Measurements from ENCODE around the gene AK2. TPM values are rescaled to one million over a fixed set of nuclear protein-coding genes. Genes with fewer than 3 reads are reported as not detected.

Gene AK2
- polyA plus RNA-seq, 2 of the 4 experiments (the other 2 are of a cell fraction), result 164 to 178 TPM

GRCh38 chr1:33012165-33012564 is 24.5 kb downstream of the AK2 start:
- CTCF ChIA-PET, result interaction anchor here (0.6 to 1.0 kb wide), 3 partner anchors 42 to 119 kb away, joined by 3 to 4 read pairs (median 3); no protein-coding TSS in a partner anchor
- H3K4me2 ChIP-seq, result no peak overlapping the region
- H3K4me3 ChIP-seq, result no peak overlapping the region
- POLR2A ChIA-PET, result no interaction called here
- no peaks in the 10 kb centered on the region for H3K9me3 ChIP-seq
- TF ChIP-seq EHMT2 (IDR thresholded peaks at IDR 0.05; ENCODE audit: low read depth) (no peak), RFX5 (IDR thresholded peaks at IDR 0.05) (no peak), JUN (IDR thresholded peaks at IDR 0.05) (no peak), ZC3H11A (IDR thresholded peaks at IDR 0.05) (no peak), CBX8 (IDR thresholded peaks at IDR 0.05) (no peak), MAFK (IDR thresholded peaks at IDR 0.05; ENCODE audit: partially characterized antibody) (no peak)
- WGBS (ENCODE audit: missing lambda C conversion rate), result 93% methylated on average over 3 of the region's 3 CpGs
- FAIRE-seq (no peak), DNase-seq (ENCODE audit: low read depth in 1 of 2, low spot score in 1 of 2) (no peak), ATAC-seq (no peak)
- no peak overlapping the region for H3K27ac ChIP-seq
- peaks cover 16% of the 10 kb centered on the region for H3K4me1 ChIP-seq

DNA sequence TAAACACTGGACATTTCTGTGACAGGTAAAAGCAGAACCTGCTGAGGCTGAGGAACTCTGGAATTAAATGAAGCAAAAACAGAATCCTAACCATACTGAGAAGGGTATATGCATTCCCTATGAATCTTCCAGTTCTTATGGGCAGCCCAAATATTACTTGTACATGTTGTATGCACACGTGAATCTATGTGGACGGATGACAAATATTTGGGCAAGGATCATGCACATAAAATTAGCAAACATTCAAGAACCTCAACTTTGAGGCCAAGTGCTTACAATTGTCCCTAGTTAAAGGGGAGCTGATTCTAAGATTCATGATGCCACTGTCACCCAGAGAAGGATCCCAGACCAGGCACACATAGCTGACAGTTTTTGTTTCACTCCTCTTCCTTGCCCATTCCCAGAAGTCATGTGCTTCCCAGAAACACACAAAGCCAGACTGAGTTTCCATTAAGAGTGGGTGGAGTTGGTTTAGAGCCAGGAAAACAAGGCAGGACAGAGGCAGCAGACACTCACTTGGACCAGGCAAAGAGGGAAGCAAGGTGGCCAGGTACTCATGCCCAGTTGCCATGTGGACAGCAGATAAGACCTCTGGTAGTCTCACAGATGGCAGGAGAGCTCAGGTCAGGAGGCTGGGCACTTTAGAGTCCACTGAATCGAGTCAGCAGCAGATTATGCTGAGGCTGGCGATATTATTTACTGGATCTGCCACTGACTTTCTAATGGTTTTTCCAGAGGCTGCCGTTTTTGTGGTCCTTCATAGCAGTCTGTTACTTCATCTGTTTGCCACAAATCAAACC is 25.6 kb downstream of the AK2 start:
- no peak overlapping the region for H3K27ac ChIP-seq
- ATAC-seq (no peak), DNase-seq (ENCODE audit: low read depth in 1 of 2, low spot score in 1 of 2) (no peak), FAIRE-seq (no peak)
- WGBS (ENCODE audit: missing lambda C conversion rate), result 88% methylated on average over 5 of the region's 5 CpGs
- no peak overlapping the region for H3K4me2 ChIP-seq
- H3K4me3 ChIP-seq, result no peak overlapping the region
- POLR2A ChIA-PET, result no interaction called here
- no peaks in the 10 kb centered on the region for H3K9me3 ChIP-seq
- TF ChIP-seq TFCP2L1 (CRISPR knock-in tag; IDR thresholded peaks at IDR 0.05), result no peak
- TF ChIP-seq, protein P1, sequence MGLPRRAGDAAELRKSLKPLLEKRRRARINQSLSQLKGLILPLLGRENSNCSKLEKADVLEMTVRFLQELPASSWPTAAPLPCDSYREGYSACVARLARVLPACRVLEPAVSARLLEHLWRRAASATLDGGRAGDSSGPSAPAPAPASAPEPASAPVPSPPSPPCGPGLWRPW (IDR thresholded peaks at IDR 0.05), result no peak
- no peak for TF ChIP-seq MAZ (IDR thresholded peaks at IDR 0.05; ENCODE audit: borderline replicate concordance, low read depth, low read length)
- TF ChIP-seq FOXS1 (CRISPR knock-in tag; IDR thresholded peaks at IDR 0.05), result no peak
- peak; percentile 40 for TF ChIP-seq MAFK (IDR thresholded peaks at IDR 0.05; ENCODE audit: partially characterized antibody)
- TF ChIP-seq ELK1 (IDR thresholded peaks at IDR 0.05; ENCODE audit: low read depth, low read length), result no peak
- TF ChIP-seq HEYL (CRISPR knock-in tag; IDR thresholded peaks at IDR 0.05), result no peak
- TF ChIP-seq, protein P2, sequence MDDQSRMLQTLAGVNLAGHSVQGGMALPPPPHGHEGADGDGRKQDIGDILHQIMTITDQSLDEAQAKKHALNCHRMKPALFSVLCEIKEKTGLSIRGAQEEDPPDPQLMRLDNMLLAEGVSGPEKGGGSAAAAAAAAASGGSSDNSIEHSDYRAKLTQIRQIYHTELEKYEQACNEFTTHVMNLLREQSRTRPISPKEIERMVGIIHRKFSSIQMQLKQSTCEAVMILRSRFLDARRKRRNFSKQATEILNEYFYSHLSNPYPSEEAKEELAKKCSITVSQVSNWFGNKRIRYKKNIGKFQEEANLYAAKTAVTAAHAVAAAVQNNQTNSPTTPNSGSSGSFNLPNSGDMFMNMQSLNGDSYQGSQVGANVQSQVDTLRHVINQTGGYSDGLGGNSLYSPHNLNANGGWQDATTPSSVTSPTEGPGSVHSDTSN (IDR thresholded peaks at IDR 0.05), result no peak
- TF ChIP-seq SMC3 (IDR thresholded peaks at IDR 0.05), result no peak
- CTCF ChIA-PET, result interaction anchor here (0.6 kb wide), 1 partner anchor 41 kb away, joined by 3 read pairs; no protein-coding TSS in a partner anchor
- peaks cover 19% of the 10 kb centered on the region for H3K4me1 ChIP-seq

DNA sequence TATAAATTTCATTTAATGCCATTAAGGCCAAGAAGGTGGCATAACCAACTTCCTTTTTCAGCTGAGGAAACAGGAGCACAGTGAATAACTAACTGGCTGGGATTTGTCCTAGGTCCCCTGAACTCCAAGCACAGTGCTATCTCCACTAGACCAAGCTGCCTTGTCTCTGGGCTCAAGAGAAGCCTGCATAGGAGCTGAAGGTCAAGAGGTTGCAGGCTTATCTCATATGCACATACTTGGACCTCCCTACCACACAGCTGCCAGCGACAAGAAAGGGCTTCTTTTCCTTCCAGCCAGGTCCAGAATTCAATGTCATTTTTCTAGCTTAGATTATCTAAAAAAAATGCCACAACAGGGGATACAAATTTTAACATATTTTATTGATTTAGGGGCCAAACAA is 27.1 kb downstream of the AK2 start:
- H3K4me2 ChIP-seq, result no peak overlapping the region
- CTCF ChIA-PET, result interaction anchor here (0.8 to 3.4 kb wide), 4 partner anchors 12 to 117 kb away, joined by 3 to 24 read pairs (median 8); no protein-coding TSS in a partner anchor
- no peak for FAIRE-seq
- 8% methylated on average over 1 of the region's 1 CpG for WGBS (ENCODE audit: missing lambda C conversion rate)
- no peak for ATAC-seq
- H3K27ac ChIP-seq, result no peak overlapping the region
- no peak overlapping the region for H3K4me3 ChIP-seq
- TF ChIP-seq GATA3 (IDR thresholded peaks at IDR 0.05; ENCODE audit: borderline replicate concordance), result no peak
- no peak for TF ChIP-seq FOSB (CRISPR knock-in tag; IDR thresholded peaks at IDR 0.05)
- TF ChIP-seq, protein P3, sequence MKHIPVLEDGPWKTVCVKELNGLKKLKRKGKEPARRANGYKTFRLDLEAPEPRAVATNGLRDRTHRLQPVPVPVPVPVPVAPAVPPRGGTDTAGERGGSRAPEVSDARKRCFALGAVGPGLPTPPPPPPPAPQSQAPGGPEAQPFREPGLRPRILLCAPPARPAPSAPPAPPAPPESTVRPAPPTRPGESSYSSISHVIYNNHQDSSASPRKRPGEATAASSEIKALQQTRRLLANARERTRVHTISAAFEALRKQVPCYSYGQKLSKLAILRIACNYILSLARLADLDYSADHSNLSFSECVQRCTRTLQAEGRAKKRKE (CRISPR knock-in tag; IDR thresholded peaks at IDR 0.05; ENCODE audit: low read depth), result no peak
- no peak for TF ChIP-seq EHMT2 (IDR thresholded peaks at IDR 0.05; ENCODE audit: low read depth)
- no peak for TF ChIP-seq NR3C1 (IDR thresholded peaks at IDR 0.05)
- no peak for TF ChIP-seq SREBF2 (IDR thresholded peaks at IDR 0.05)
- TF ChIP-seq CBX8 (IDR thresholded peaks at IDR 0.05), result no peak
- no peak for TF ChIP-seq ZNF302 (CRISPR knock-in tag; IDR thresholded peaks at IDR 0.05)
- no peak for TF ChIP-seq E2F6 (IDR thresholded peaks at IDR 0.05; ENCODE audit: borderline replicate concordance, low read depth)
- no peak for TF ChIP-seq CHD2 (IDR thresholded peaks at IDR 0.05; ENCODE audit: low read length, partially characterized antibody)
- TF ChIP-seq ESRRA (IDR thresholded peaks at IDR 0.05; ENCODE audit: borderline replicate concordance, low read length), result no peak
- TF ChIP-seq CEBPB (IDR thresholded peaks at IDR 0.05), result no peak
- TF ChIP-seq KDM5A (IDR thresholded peaks at IDR 0.05), result no peak
- no peak for TF ChIP-seq POLR2AphosphoS2 (conservative IDR thresholded peaks at IDR 0.05; ENCODE audit: low read length)
- TF ChIP-seq MYC (IDR thresholded peaks at IDR 0.05; ENCODE audit: borderline replicate concordance, low read length), result no peak
- TF ChIP-seq ZSCAN20 (CRISPR knock-in tag; IDR thresholded peaks at IDR 0.05), result no peak
- TF ChIP-seq, protein P1 (IDR thresholded peaks at IDR 0.05), result no peak
- TF ChIP-seq MAFK (IDR thresholded peaks at IDR 0.05; ENCODE audit: partially characterized antibody), result no peak
- TF ChIP-seq HEYL (CRISPR knock-in tag; IDR thresholded peaks at IDR 0.05), result no peak
- POLR2A ChIA-PET, result no interaction called here
- H3K4me1 ChIP-seq, result peaks cover 19% of the 10 kb centered on the region
- no peaks in the 10 kb centered on the region for H3K9me3 ChIP-seq
- DNase-seq (ENCODE audit: low read depth in 1 of 2, low spot score in 1 of 2), result no peak

Measured in A549 (cell line).